PC-3 (cell line): Measurements from ENCODE around the gene DPH6. TPM values are rescaled to one million over a fixed set of nuclear protein-coding genes. Genes with fewer than 3 reads are reported as not detected.

Source experiments
- ATAC-seq: fragments of 200-7000 bp; cut with Tn5 transposase; 2 replicates; pipeline ENCODE4 v1.9.1; 2020; ENCODE audit warnings: mild to moderate bottlenecking, moderate library complexity
- BruUV-seq: library from RNA; stranded (reverse); fragments of 400-500 nt; replicated peaks from 2 replicates; lab custom pipeline; 2021; lab: Mats Ljungman, UMichigan
- CTCF ChIA-PET: fragments of 300-600 bp; sonication (Branson Sonifier 250); formaldehyde crosslinking; loops from one replicate; lab custom pipeline; 2022; ENCODE audit warnings: antibody characterized with exemption; lab: Charles Lee
- POLR2A ChIA-PET: fragments of 300-600 bp; sonication (Branson Sonifier 250); formaldehyde crosslinking; loops from one replicate; lab custom pipeline; 2022; ENCODE audit warnings: antibody characterized with exemption; ENCODE audit not compliant: unreplicated experiment; lab: Charles Lee
- DNase-seq: peaks from one replicate; pipeline ENCODE4 v3.0.0-alpha.2; 2015
- H2AFZ ChIP-seq: fragments of 300-600 bp; sonication (generic); 2 replicates; pipeline ENCODE4 v1.6.0; 2016; ENCODE audit warnings: antibody characterized with exemption, low read length
- H3F3A ChIP-seq: fragments of 300-600 bp; sonication (generic); one replicate; pipeline ENCODE4 v1.6.0; 2017; ENCODE audit warnings: antibody characterized with exemption, low read length, control low read depth, mild to moderate bottlenecking; ENCODE audit not compliant: unreplicated experiment
- H3K27ac ChIP-seq: fragments of 300-600 bp; sonication (generic); 2 replicates; pipeline ENCODE4 v1.5.1; 2016; ENCODE audit warnings: mild to moderate bottlenecking, low read length
- H3K27me3 ChIP-seq: fragments of 300-600 bp; sonication (generic); 2 replicates; pipeline ENCODE4 v1.6.1; 2016; ENCODE audit warnings: low read length, mixed read lengths
- H3K36me3 ChIP-seq: fragments of 300-600 bp; sonication (generic); 2 replicates; pipeline ENCODE4 v1.6.1; 2016; ENCODE audit warnings: low read depth, mixed run types, low read length, mixed read lengths
- H3K4me1 ChIP-seq: fragments of 300-600 bp; sonication (generic); 2 replicates; pipeline ENCODE4 v1.5.1; 2016; ENCODE audit warnings: low read length; ENCODE audit not compliant: insufficient read depth
- H3K4me2 ChIP-seq: fragments of 300-600 bp; sonication (generic); 2 replicates; pipeline ENCODE4 v1.6.0; 2016; ENCODE audit warnings: low read length
- H3K4me3 ChIP-seq: fragments of 300-600 bp; sonication (generic); 2 replicates; pipeline ENCODE4 v1.5.1; 2016; ENCODE audit warnings: mild to moderate bottlenecking, low read length, mixed read lengths
- H3K79me2 ChIP-seq: fragments of 300-600 bp; sonication (generic); 2 replicates; pipeline ENCODE4 v1.6.1; 2017; ENCODE audit warnings: low read length, mixed read lengths
- H3K9ac ChIP-seq: fragments of 300-600 bp; sonication (generic); 2 replicates; pipeline ENCODE4 v1.6.0; 2016; ENCODE audit warnings: mild to moderate bottlenecking, low read length
- H3K9me2 ChIP-seq: fragments of 300-600 bp; sonication (generic); replicated peaks from 2 replicates; pipeline ENCODE4 v1.6.1; 2016; ENCODE audit warnings: mixed run types, low read length, mixed read lengths
- H3K9me3 ChIP-seq: fragments of 300-600 bp; sonication (generic); 2 replicates; pipeline ENCODE4 v1.6.1; 2016; ENCODE audit warnings: low read length, mixed read lengths
- H4K20me1 ChIP-seq: fragments of 300-600 bp; sonication (generic); 2 replicates; pipeline ENCODE4 v1.6.1; 2016; ENCODE audit warnings: low read length, mixed read lengths
- EZH2 ChIP-seq: fragments of 300-600 bp; sonication (generic); IDR thresholded peaks from one replicate; pipeline ENCODE4 v1.6.1; 2017; ENCODE audit warnings: antibody characterized with exemption, mild to moderate bottlenecking, low read length; ENCODE audit not compliant: unreplicated experiment
- EZH2phosphoT487 ChIP-seq: fragments of 300-600 bp; sonication (generic); IDR thresholded peaks from 2 replicates; pipeline ENCODE4 v1.6.1; 2018; ENCODE audit warnings: mild to moderate bottlenecking, antibody characterized with exemption, low read length, borderline replicate concordance
- intact Hi-C: fragments of 100-400 bp; cut with micrococcal nuclease; formaldehyde crosslinking; loops from 2 replicates; pipeline ENCODE4 v1.9.0; 2023
- total RNA-seq: library from RNA; depleted of rRNA; stranded (reverse); fragments of >200 nt; gene quantifications from 2 replicates; pipeline ENCODE4 v1.2.3, GENCODE V29; 2014
- TF ChIP-seq, protein P1 (sequence below): fragments of 300-600 bp; sonication (generic); conservative IDR thresholded peaks from 2 replicates; pipeline ENCODE4 v1.5.1; 2017; ENCODE audit warnings: antibody characterized with exemption, low read depth, mild to moderate bottlenecking, low read length

DPH6 gene
- total RNA-seq, 1 experiment from 2014 or later, result 6.9 TPM

DNA sequence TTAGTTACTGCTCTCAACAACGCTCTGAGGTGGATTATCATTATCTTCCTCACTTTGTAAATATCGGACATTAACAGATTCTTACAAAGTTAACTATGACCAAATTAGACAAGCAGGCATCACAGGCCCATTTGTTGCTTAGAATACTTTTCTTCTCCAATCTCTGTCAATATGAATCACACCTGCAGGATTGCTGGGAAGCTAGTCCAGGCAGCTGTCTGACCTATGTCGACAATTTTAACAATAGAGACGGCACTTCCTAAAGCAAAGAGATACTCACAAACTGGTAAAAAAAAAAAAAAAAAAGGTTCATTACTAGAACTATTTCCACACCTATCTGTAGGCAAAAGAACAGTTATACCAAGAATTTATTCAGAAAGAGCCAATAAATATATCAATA lies 85.3 kb downstream of the DPH6 start:
- intact Hi-C loops, result no loop called here
- CTCF ChIA-PET, result no interaction called here

DNA sequence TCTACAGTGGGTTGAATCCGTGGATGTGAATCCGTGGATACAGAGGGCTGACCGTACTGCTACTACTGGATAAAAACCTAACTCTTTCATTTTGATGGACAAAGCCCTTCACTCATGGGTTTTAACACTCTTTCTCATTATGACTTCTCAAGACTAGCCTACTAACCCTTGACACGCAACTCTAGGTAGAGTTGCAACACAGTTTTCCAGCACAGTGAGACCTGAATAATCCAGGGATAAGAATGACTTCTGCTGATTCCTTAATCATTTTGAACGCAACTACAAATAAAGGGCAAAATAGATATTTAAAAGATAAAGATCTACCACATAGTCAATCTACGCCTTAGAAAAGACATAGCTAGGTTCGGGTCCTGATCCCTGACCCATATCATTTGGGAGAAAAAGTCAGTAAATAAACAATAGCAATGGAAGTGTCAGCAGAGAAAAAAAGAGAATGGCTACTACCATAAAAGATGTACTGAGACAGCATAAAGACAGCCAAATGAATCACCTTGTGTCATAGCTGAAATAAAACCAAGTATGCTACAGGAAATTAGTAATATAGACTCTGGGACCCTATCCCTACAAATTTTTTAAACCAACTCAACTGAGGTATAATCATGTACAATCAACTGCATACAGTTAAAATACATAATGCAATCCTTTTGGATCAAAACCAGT lies 87.6 kb downstream of the DPH6 start:
- Histone ChIP-seq H3K4me2 (peak overlapping the region; percentile 65), H4K20me1 (no peaks in the 10 kb centered on the region), H3K79me2 (no peaks in the 10 kb centered on the region), H3K9me3 (no peaks in the 10 kb centered on the region), H3K27me3 (no peaks in the 10 kb centered on the region), H2AFZ (peak overlapping the region; percentile 33), H3K27ac (peak overlapping the region; percentile 71), H3K4me1 (peaks cover 19% of the 10 kb centered on the region), H3K9ac (0 out of 2 replicates have a peak overlapping the region, but pooled peaks have one; percentile 1), H3K9me2 (no peaks in the 10 kb centered on the region), H3K4me3 (no peak overlapping the region), H3F3A (no peaks in the 10 kb centered on the region), H3K36me3 (no peaks in the 10 kb centered on the region)
- ATAC-seq, result peak; percentile 96
- no TSS peak for BruUV-seq
- TF ChIP-seq, protein P1, sequence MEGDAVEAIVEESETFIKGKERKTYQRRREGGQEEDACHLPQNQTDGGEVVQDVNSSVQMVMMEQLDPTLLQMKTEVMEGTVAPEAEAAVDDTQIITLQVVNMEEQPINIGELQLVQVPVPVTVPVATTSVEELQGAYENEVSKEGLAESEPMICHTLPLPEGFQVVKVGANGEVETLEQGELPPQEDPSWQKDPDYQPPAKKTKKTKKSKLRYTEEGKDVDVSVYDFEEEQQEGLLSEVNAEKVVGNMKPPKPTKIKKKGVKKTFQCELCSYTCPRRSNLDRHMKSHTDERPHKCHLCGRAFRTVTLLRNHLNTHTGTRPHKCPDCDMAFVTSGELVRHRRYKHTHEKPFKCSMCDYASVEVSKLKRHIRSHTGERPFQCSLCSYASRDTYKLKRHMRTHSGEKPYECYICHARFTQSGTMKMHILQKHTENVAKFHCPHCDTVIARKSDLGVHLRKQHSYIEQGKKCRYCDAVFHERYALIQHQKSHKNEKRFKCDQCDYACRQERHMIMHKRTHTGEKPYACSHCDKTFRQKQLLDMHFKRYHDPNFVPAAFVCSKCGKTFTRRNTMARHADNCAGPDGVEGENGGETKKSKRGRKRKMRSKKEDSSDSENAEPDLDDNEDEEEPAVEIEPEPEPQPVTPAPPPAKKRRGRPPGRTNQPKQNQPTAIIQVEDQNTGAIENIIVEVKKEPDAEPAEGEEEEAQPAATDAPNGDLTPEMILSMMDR, result no peak
- TF ChIP-seq EZH2phosphoT487, result no peak
- peak; percentile 77 for DNase-seq
- intact Hi-C loops, result loop anchor here (10.0 kb wide), 1 partner anchor 146 kb away; no protein-coding TSS in a partner anchor
- CTCF ChIA-PET, result no interaction called here
- POLR2A ChIA-PET, result no interaction called here

More for the DNA sequence above, 85.3 kb downstream of the DPH6 start:
- H3K27me3 ChIP-seq, result no peaks in the 10 kb centered on the region
- H2AFZ ChIP-seq, result no peak overlapping the region
- no peak overlapping the region for H3K4me2 ChIP-seq
- no peak overlapping the region for H3K4me3 ChIP-seq
- ATAC-seq (no peak), DNase-seq (no peak)
- no peaks in the 10 kb centered on the region for H3K36me3 ChIP-seq
- BruUV-seq, result no TSS peak
- H3K9me2 ChIP-seq, result no peaks in the 10 kb centered on the region
- POLR2A ChIA-PET, result no interaction called here
- TF ChIP-seq EZH2, result no peak
- TF ChIP-seq, protein P1, result no peak
- TF ChIP-seq EZH2phosphoT487, result no peak
- H3F3A ChIP-seq, result no peaks in the 10 kb centered on the region
- H3K9ac ChIP-seq, result no peak overlapping the region
- H4K20me1 ChIP-seq, result no peaks in the 10 kb centered on the region
- no peaks in the 10 kb centered on the region for H3K79me2 ChIP-seq
- H3K4me1 ChIP-seq, result peaks cover 19% of the 10 kb centered on the region
- H3K9me3 ChIP-seq, result no peaks in the 10 kb centered on the region
- H3K27ac ChIP-seq, result no peak overlapping the region

DNA sequence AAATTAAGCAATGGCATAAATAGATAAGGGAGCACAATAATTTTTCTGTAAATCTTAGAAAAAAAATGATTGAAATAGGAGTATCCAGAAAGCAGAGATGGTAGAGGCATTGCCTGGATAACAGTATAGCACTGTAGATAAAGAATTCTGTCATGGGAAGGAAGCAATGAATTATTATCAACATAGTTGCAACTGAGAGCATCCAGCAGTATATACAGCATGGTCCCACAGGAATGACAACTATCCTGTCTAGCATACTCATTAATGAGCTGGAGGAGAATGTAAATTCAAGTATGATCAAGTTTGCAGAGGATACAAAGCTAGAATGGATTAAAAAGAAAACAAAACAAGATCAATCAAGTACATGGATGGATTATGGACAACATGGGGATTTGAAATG lies 90.8 kb downstream of the DPH6 start:
- H3K79me2 ChIP-seq, result no peaks in the 10 kb centered on the region
- BruUV-seq, result no TSS peak
- no peaks in the 10 kb centered on the region for H3K36me3 ChIP-seq
- CTCF ChIA-PET, result no interaction called here
- no peaks in the 10 kb centered on the region for H3K27me3 ChIP-seq
- no peak overlapping the region for H3K27ac ChIP-seq
- no peak overlapping the region for H3K4me2 ChIP-seq
- intact Hi-C loops, result loop anchor here (10.0 kb wide), 1 partner anchor 150 kb away; no protein-coding TSS in a partner anchor
- H3K9ac ChIP-seq, result no peak overlapping the region
- POLR2A ChIA-PET, result no interaction called here
- H3K4me1 ChIP-seq, result peaks cover 19% of the 10 kb centered on the region
- H2AFZ ChIP-seq, result no peak overlapping the region
- H4K20me1 ChIP-seq, result no peaks in the 10 kb centered on the region
- no peak overlapping the region for H3K4me3 ChIP-seq
- DNase-seq (no peak), ATAC-seq (no peak)
- TF ChIP-seq, protein P1, result no peak
- TF ChIP-seq EZH2phosphoT487 (no peak), EZH2 (no peak)
- H3K9me2 ChIP-seq, result no peaks in the 10 kb centered on the region
- H3F3A ChIP-seq, result no peaks in the 10 kb centered on the region
- H3K9me3 ChIP-seq, result no peaks in the 10 kb centered on the region
